ENCODE results near the gene ELP2. TPM values are rescaled to one million over a fixed set of nuclear protein-coding genes. Genes with fewer than 3 reads are reported as not detected.
"Not testable (repeated sequence)": the region's sequence is repeated elsewhere in the genome, so short reads cannot be mapped to it uniquely, and the experiment has no call there.

The ELP2 gene
- total RNA-seq, 1 donor from 2014 or later = 9.7 TPM

DNA sequence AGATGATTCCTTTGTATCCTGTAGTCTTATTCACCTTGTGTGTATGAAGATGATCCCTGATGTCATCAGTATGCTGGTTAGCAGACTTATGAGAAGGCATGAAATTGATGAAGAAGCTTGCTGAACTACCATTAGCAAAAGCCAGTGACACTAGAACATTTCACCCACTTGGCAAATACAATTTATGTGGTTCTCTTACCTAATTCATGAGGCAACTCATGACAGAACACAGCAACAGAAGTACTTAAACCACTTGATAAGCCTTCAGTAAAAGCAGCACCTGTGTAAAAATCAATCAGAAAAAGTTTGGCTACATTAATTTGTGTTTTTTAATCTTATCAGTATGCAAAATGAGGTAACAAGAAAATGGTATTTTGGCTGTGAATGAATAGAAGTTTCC is 17.4 kb upstream of the ELP2 start:
- no peaks in the 10 kb centered on the region for H3K9me3 ChIP-seq
- H3K36me3 ChIP-seq = peaks cover 36 to 70% of the 10 kb centered on the region in 2 donors
- H3K4me3 ChIP-seq = no peak overlapping the region

GRCh38 chr18:36114251-36114650 is 15.4 kb upstream of the ELP2 start:
- TF ChIP-seq, protein P1, sequence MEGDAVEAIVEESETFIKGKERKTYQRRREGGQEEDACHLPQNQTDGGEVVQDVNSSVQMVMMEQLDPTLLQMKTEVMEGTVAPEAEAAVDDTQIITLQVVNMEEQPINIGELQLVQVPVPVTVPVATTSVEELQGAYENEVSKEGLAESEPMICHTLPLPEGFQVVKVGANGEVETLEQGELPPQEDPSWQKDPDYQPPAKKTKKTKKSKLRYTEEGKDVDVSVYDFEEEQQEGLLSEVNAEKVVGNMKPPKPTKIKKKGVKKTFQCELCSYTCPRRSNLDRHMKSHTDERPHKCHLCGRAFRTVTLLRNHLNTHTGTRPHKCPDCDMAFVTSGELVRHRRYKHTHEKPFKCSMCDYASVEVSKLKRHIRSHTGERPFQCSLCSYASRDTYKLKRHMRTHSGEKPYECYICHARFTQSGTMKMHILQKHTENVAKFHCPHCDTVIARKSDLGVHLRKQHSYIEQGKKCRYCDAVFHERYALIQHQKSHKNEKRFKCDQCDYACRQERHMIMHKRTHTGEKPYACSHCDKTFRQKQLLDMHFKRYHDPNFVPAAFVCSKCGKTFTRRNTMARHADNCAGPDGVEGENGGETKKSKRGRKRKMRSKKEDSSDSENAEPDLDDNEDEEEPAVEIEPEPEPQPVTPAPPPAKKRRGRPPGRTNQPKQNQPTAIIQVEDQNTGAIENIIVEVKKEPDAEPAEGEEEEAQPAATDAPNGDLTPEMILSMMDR (IDR thresholded peaks at IDR 0.05) = no peak
- no peak overlapping the region for H3K27ac ChIP-seq
- H3K9me3 ChIP-seq = no peaks in the 10 kb centered on the region
- intact Hi-C loops (cut with DNase I) = no loop called here
- H3K4me3 ChIP-seq = no peak overlapping the region
- peaks cover 36 to 69% of the 10 kb centered on the region in 2 donors for H3K36me3 ChIP-seq
- H3K27me3 ChIP-seq = no peaks in the 10 kb centered on the region
- no peak for DNase-seq (ENCODE audit: low spot score in 2 of 2)
- H3K4me1 ChIP-seq = no peaks in the 10 kb centered on the region

More for the DNA sequence above, 17.4 kb upstream of the ELP2 start:
- no peak for DNase-seq (ENCODE audit: low spot score in 2 of 2)
- Histone ChIP-seq H3K27me3 (no peaks in the 10 kb centered on the region), H3K27ac (no peak overlapping the region), H3K4me1 (no peaks in the 10 kb centered on the region)
- intact Hi-C loops (cut with DNase I) = no loop called here
- TF ChIP-seq, protein P1 (IDR thresholded peaks at IDR 0.05) = no peak

DNA sequence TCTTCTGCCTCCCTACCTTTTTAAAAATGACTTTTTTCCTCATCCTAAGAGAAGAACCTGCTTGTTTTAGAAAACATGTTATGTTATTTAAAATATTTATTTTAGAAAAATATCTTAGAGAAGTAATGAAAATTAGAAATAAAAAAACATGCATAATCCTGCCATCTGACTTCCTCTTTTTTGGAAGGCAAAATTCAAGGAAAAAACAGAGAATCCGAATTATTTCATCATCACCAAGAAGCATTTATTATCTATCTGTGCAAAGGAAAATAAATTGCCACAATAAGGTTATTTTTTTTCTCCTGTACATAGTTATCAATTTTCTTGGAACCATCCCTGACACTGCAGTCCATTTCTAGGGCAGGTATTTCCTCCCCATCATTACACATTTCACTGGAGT is 15.0 kb upstream of the ELP2 start:
- DNase-seq (ENCODE audit: low spot score in 2 of 2) = no peak
- no peak overlapping the region for H3K4me3 ChIP-seq
- peaks cover 36 to 71% of the 10 kb centered on the region in 2 donors for H3K36me3 ChIP-seq
- TF ChIP-seq, protein P1 (IDR thresholded peaks at IDR 0.05) = no peak
- no peaks in the 10 kb centered on the region for H3K27me3 ChIP-seq
- H3K9me3 ChIP-seq = no peaks in the 10 kb centered on the region
- H3K27ac ChIP-seq = no peak overlapping the region
- no peaks in the 10 kb centered on the region for H3K4me1 ChIP-seq
- intact Hi-C loops (cut with DNase I) = no loop called here

DNA sequence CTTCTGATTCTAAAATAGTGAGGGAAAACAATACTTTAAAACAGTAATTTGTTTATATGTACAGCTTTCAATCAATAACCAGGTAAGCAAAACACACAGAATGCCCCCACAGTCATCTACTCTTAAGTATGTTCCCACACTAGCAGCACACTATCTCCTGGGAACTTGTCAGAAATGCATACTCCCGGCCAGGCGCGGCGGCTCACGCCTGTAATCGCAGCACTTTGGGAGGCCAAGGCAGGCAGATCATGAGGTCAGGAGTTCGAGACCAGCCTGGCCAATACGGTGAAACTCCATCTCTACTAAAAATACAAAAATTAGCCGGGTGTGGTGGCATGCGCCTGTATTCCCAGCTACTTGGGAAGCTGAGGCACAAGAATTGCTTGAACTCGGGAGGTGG is 12.9 kb upstream of the ELP2 start:
- peaks cover 31 to 68% of the 10 kb centered on the region in 2 donors for H3K36me3 ChIP-seq
- H3K9me3 ChIP-seq; H3K27ac ChIP-seq; H3K4me1 ChIP-seq; DNase-seq (ENCODE audit: low spot score in 2 of 2); intact Hi-C loops (cut with DNase I); H3K27me3 ChIP-seq; H3K4me3 ChIP-seq: not testable (repeated sequence)

GRCh38 chr18:36120297-36120696 is 9.4 kb upstream of the ELP2 start:
- no peak overlapping the region for H3K27ac ChIP-seq
- TF ChIP-seq, protein P1 (IDR thresholded peaks at IDR 0.05) = no peak
- no peaks in the 10 kb centered on the region for H3K4me1 ChIP-seq
- no peak for DNase-seq (ENCODE audit: low spot score in 2 of 2)
- H3K4me3 ChIP-seq = no peak overlapping the region
- H3K9me3 ChIP-seq = no peaks in the 10 kb centered on the region
- intact Hi-C loops (cut with DNase I) = no loop called here
- H3K36me3 ChIP-seq = peaks cover 13 to 62% of the 10 kb centered on the region in 2 donors
- H3K27me3 ChIP-seq = no peaks in the 10 kb centered on the region

- Histone ChIP-seq H3K36me3 (peaks cover 6 to 33% of the 10 kb centered on the region in 2 donors), H3K4me1 (peaks cover 0 to 4% of the 10 kb centered on the region in 2 donors), H3K27ac (no peak overlapping the region), H3K9me3 (no peaks in the 10 kb centered on the region), H3K27me3 (no peaks in the 10 kb centered on the region), H3K4me3 (no peak overlapping the region)
- intact Hi-C loops (cut with DNase I) = loop anchor here (5.0 kb wide), 1 partner anchor 447 kb away; no protein-coding TSS in a partner anchor
- no peak for DNase-seq (ENCODE audit: low spot score in 2 of 2)
- TF ChIP-seq, protein P1 (IDR thresholded peaks at IDR 0.05) = no peak
Observed at GRCh38 chr18:36124841-36125240, 4.9 kb upstream of the ELP2 start.
